H7 (cell line): Measurements from ENCODE around the gene PCSK1. TPM values are rescaled to one million over a fixed set of nuclear protein-coding genes. Genes with fewer than 3 reads are reported as not detected.

Experiments
- DNase-seq: peaks from one replicate; pipeline ENCODE4 v3.0.0; 2012
- H3K27me3 ChIP-seq: 2 replicates; pipeline ENCODE4 v1.6.0; 2011; ENCODE audit warnings: mild to moderate bottlenecking, low read length; ENCODE audit not compliant: control insufficient read depth, insufficient read depth
- H3K36me3 ChIP-seq: replicated peaks from 2 replicates; pipeline ENCODE4 v1.5.1; 2011; ENCODE audit warnings: low read length; ENCODE audit not compliant: control insufficient read depth, insufficient read depth
- H3K4me3 ChIP-seq: 2 replicates; pipeline ENCODE4 v1.5.1; 2011; ENCODE audit warnings: low read depth, mild to moderate bottlenecking, control low read depth, low read length, moderate library complexity; ENCODE audit not compliant: insufficient read depth
- total RNA-seq: library from RNA; depleted of rRNA; stranded (reverse); fragments of >200 nt; shearing (Covaris generic); gene quantifications from 2 replicates; pipeline ENCODE4 v1.2.3, GENCODE V29; 2014

The PCSK1 gene
- total RNA-seq, 1 experiment from 2014 or later = 3.1 TPM

DNA sequence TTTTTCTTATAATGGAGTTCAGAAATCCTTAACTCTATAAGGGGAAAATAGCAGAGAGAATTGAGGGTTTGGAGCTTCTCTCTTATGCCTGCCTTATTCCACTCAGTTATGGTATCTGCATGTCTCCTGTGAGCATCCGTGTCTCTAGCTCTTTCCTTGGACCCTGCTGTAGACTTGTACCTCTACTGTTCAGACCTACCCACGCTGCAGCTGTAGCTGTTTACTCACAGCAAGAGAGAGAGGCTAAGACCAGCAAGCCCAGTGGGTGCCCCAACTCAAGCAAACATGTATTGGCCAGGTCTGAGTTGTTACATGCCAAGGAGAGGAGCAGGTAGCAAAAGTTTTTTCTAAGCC is 7.1 kb upstream of the PCSK1 start:
- no peaks in the 10 kb centered on the region for H3K36me3 ChIP-seq
- H3K27me3 ChIP-seq = peaks cover 2% of the 10 kb centered on the region; the same call in 1 of the 2 replicates
- DNase-seq = no peak
- no peak overlapping the region for H3K4me3 ChIP-seq

DNA sequence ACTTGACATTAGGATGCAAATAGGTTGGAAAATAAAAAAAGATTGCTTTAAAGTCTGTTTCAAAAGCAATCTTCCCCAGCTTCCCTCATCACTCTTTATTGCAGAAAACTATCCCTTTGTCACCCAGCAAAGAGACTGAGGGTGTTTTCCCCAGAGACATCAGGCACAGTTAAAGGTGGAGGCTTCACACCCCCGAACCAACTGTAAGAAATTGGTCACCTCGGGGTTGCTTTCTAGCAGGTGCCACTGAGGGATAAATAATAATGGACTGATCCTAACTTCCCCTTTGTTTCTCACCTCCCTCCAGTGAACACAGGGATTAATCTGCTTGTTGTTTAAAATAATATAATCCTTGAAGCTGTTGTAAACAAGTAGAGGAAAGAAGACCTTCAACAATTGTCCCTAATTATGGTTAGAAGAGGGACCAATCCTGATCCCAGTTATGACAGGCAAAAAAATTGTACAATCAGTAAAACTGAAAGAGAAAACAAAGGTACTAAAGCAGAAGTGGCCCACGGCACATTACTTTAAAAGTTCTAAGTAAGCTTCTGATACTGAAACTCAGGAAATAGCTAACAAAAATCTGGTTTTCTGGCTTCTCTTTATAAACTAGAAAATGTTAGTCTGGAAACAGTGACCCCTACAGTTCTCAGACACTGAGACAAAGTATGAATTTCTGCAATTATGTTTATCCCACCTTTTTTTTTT is 6.6 kb upstream of the PCSK1 start:
- H3K36me3 ChIP-seq = no peaks in the 10 kb centered on the region
- H3K4me3 ChIP-seq = no peak overlapping the region
- DNase-seq = no peak
- H3K27me3 ChIP-seq = peaks cover 6% of the 10 kb centered on the region; the same call in 1 of the 2 replicates

GRCh38 chr5:96434201-96434645 is 1.2 kb upstream of the PCSK1 start:
- peaks cover 39% of the 10 kb centered on the region for H3K27me3 ChIP-seq
- H3K4me3 ChIP-seq = no peak overlapping the region
- peak; percentile 66 for DNase-seq
- H3K36me3 ChIP-seq = no peaks in the 10 kb centered on the region

DNA sequence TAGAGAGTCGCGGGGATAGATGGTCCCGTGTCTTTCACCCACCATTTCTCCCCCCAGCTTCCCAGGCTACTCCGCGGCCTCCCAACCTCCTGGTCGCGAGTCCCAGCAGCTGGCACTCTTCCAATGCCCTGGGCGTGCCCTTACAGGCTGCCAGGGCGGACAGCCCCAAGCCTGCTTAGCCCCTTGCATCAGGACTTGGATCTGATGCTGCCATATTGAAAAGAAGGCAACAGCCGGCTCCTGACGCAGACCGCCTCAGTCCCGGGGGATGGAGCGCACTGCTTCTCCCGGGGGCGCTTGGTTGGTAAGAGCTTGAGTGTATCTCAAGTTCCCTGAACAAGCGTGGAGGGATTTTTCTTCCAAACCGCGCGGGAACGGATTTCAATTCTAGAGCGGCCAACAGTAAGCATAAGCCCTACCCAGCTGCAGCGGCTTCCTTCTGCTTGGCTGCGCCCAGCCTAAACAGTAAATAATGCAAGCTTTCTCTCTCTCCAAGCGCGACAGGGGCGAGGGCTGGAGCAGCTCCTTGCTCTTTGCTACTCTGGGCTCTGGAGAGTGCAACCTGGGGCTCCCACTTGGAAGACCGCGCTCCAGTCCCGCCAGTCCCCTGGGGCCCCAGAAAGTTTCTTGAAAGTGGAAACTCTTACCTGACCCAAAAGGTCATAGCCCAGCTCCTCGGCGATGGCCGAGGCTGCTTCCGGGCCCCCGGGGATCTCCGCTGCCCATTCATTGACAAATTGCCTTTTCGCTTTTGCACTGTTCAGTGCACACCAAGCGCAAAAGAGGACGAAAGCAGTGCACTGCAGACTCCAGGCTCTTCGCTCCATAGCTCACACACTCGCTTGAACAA is 607 bp downstream of the PCSK1 start:
- H3K27me3 ChIP-seq = peaks cover 39% of the 10 kb centered on the region
- peak overlapping the region; percentile 62 for H3K4me3 ChIP-seq
- DNase-seq = peak; percentile 67
- H3K36me3 ChIP-seq = no peaks in the 10 kb centered on the region

DNA sequence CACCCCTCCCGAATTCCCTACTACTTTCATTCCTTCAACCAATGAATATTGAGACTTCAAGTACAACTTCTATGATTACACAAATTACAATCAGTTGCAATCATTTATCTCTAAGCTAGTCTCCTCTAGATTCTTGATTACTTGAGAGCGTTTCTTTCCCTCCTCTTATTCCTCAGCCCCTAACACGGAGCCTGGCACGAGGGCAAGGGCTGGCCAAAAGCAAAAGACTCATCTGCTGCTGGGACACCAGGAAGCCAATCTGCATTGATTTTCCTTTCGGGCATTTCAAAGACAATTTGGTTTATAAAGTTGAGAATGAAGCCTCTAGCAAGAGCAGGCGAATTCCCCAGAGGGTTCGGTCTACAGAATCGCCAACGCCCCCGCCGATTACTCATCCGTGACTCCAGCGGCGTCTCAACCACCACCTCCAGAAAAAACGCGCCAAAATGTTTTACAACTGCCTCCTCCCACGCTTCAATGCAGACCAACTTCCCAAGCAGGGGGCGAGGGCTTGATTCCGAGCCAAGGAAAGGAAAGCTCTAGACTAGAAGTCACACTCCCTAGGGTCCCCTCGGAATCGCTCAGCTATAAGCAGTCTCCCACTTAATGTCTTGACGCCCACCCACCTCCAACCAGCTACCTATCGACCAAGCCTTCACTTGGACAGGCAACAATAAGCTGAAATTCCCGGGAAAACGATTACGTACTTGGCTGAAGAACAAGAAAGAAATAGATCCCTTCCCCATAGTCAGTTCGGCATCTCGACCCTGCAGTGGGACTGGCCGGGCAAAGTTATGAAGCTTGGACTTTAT is 1.5 kb downstream of the PCSK1 start:
- Histone ChIP-seq H3K27me3 (peaks cover 39% of the 10 kb centered on the region), H3K4me3 (peak overlapping the region; percentile 62), H3K36me3 (no peaks in the 10 kb centered on the region)
- peak; percentile 23 for DNase-seq

DNA sequence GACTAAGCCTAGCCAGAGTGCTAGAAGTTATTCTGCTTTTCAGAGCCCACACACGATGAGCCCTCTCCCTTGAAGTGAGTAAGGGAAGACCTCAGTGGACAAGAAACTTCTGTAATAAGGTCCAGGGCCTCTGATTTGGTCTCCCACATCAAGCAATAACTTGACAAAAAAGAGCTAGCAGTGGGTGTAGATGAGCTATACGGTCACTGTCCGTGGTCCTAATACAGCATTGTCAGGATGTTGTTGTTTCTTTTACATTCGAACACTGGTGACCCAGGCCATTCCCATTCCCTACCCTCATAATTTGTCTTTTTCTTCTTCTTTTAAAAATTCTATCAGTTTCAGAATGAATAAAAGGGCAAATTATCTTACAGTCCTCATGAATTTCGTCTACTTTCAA is 5.2 kb downstream of the PCSK1 start:
- Histone ChIP-seq H3K4me3 (no peak overlapping the region), H3K36me3 (no peaks in the 10 kb centered on the region), H3K27me3 (peaks cover 19% of the 10 kb centered on the region)
- DNase-seq = peak; percentile 30

GRCh38 chr5:96426831-96427230 is 6.2 kb downstream of the PCSK1 start:
- no peak for DNase-seq
- no peak overlapping the region for H3K4me3 ChIP-seq
- peaks cover 10% of the 10 kb centered on the region for H3K27me3 ChIP-seq
- no peaks in the 10 kb centered on the region for H3K36me3 ChIP-seq

DNA sequence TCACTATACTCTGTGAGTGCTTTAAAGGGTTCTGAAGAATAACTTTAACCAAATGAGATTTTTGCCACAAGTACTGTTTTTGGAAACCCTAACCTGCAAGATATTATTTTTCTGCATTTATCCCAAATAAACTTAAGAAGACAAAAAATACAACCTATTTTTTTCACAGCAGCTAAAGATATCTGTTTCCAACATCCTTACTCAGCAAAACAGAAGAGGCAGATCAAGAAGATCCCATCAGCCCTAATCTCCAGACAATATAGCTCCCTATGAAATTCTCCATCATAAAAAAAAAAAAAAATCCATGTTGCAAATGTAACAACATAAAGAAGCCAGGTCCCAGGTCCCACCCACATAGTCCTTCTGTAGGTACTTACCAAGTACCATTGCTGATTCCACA is 7.6 kb downstream of the PCSK1 start:
- Histone ChIP-seq H3K36me3 (no peaks in the 10 kb centered on the region), H3K4me3 (no peak overlapping the region), H3K27me3 (no peaks in the 10 kb centered on the region)
- no peak for DNase-seq

GRCh38 chr5:96415897-96416296 is 17.2 kb downstream of the PCSK1 start:
- DNase-seq = no peak
- Histone ChIP-seq H3K4me3 (no peak overlapping the region), H3K27me3 (no peaks in the 10 kb centered on the region), H3K36me3 (no peaks in the 10 kb centered on the region)

GRCh38 chr5:96412868-96413449 is 20.1 kb downstream of the PCSK1 start:
- no peaks in the 10 kb centered on the region for H3K36me3 ChIP-seq
- DNase-seq = no peak
- H3K4me3 ChIP-seq = no peak overlapping the region
- no peaks in the 10 kb centered on the region for H3K27me3 ChIP-seq

- DNase-seq = no peak
- H3K27me3 ChIP-seq = no peaks in the 10 kb centered on the region
- no peaks in the 10 kb centered on the region for H3K36me3 ChIP-seq
- H3K4me3 ChIP-seq = no peak overlapping the region
Observed at GRCh38 chr5:96410013-96410412, 23.0 kb downstream of the PCSK1 start.

DNA sequence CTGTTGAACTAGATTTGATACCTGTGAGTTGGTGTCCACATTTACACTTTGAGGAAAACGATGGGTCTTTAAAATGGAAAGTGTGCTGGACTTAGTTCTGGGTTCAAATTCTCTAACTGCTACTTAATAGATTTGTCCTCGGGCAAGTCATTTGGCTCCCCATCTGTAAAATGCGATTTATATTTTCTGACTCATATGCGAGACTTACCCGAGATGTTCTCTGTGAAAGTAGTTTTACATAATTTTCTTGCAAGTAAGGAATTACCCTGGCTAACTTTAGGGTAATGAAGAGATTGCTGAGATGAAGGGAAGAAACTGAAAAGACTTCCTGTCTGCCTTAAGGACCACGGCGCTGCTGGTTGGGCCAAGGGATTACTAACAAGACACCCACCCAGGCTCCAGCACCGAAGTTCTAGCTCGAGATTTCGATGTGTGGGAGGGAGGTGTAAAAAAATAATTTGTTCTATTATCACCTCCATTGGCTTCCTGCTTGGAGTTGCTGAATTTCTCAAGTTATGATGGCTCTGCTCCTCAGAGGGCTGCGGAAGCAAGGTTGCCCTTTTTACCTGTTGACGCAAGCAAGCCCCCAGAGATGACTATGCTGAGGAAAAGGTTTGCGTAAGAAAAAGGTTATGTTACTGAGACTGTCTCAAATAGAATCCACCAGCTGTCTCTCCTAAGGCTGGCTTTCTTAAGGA is 24.1 kb downstream of the PCSK1 start:
- no peak for DNase-seq
- H3K4me3 ChIP-seq = no peak overlapping the region
- H3K27me3 ChIP-seq = no peaks in the 10 kb centered on the region
- no peaks in the 10 kb centered on the region for H3K36me3 ChIP-seq

DNA sequence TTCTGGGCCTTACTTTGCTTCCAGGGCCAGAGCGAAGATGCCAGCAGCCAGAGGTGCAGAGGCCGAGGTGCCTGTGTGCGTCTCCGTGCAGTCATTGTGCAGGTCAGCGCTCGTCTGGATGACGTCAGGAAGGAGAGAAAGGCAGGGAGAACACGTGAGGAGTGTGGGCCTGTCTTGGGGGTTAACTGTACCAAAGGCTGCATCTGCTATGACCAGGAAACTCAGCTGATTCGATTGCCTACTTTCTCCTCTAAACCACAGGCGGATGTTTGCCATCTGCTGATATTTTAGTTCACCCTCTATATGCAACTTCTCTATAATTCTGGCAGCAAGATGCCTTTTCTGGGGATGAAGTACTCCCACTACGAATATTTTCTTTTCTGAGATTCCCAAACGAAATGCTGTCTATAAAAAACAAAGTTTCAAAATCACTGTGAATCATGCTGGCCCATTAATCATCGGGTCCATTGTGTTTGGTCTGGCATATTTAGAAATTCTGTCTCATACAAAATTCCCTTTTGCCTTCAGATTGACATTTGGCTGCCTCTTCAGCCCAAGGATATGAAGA is 24.8 kb downstream of the PCSK1 start:
- Histone ChIP-seq H3K27me3 (no peaks in the 10 kb centered on the region), H3K4me3 (no peak overlapping the region), H3K36me3 (no peaks in the 10 kb centered on the region)
- no peak for DNase-seq
